H1 (cell line): ENCODE data around the gene DPYSL3. TPM values are rescaled to one million over a fixed set of nuclear protein-coding genes. Genes with fewer than 3 reads are reported as not detected.

ENCODE experiments used
- CTCF ChIA-PET: fragments of 300-600 bp; sonication (Branson Sonifier 250); formaldehyde crosslinking; loops from one replicate; lab custom pipeline; 2021; ENCODE audit not compliant: partially characterized antibody; lab: Charles Lee
- POLR2A ChIA-PET: fragments of 300-600 bp; sonication (Branson Sonifier 250); formaldehyde crosslinking; loops from one replicate; lab custom pipeline; 2021; ENCODE audit warnings: inconsistent platforms; ENCODE audit not compliant: partially characterized antibody; lab: Charles Lee
- DNase-seq, 2 experiments: peaks; one replicate each; pipeline versions ENCODE4 v3.0.0 to v3.0.0-alpha.2; 2010 to 2022; ENCODE audit warnings: low spot score in 2 of 2, low read depth in 1 of 2, mixed read lengths in 1 of 2
- FAIRE-seq: peaks from 2 replicates; lab custom pipeline; 2011; peaks lifted over from hg19 to GRCh38; lab: Jason Lieb, UNC
- H2AFZ ChIP-seq: 2 replicates; pipeline ENCODE4 v1.8.1; 2012; ENCODE audit warnings: low read length, inconsistent platforms
- H2AK5ac ChIP-seq: 2 replicates; pipeline ENCODE4 v1.6.1; 2013; ENCODE audit warnings: low read depth, low read length
- H2BK120ac ChIP-seq: replicated peaks from 2 replicates; pipeline ENCODE3; 2013; ENCODE audit warnings: low read depth, low read length, inconsistent platforms
- H2BK12ac ChIP-seq: 2 replicates; pipeline ENCODE4 v1.6.1; 2013; ENCODE audit warnings: low read depth, low read length
- H2BK15ac ChIP-seq: 2 replicates; pipeline ENCODE4 v1.6.1; 2013; ENCODE audit warnings: low read length
- H2BK20ac ChIP-seq: 2 replicates; pipeline ENCODE4 v1.6.1; 2013; ENCODE audit warnings: low read length
- H2BK5ac ChIP-seq: 2 replicates; pipeline ENCODE4 v1.6.1; 2013; ENCODE audit warnings: low read depth, low read length
- H3K14ac ChIP-seq: 2 replicates; pipeline ENCODE4 v1.6.1; 2013; ENCODE audit warnings: inconsistent platforms; ENCODE audit not compliant: insufficient read length
- H3K18ac ChIP-seq: 2 replicates; pipeline ENCODE4 v1.6.1; 2013; ENCODE audit warnings: low read length; ENCODE audit errors: extremely low read depth
- H3K23ac ChIP-seq: 2 replicates; pipeline ENCODE4 v1.6.1; 2013; ENCODE audit warnings: inconsistent platforms; ENCODE audit not compliant: insufficient read length
- H3K23me2 ChIP-seq: 2 replicates; pipeline ENCODE4 v1.6.1; 2013; ENCODE audit warnings: low read depth, low read length
- H3K27ac ChIP-seq: 2 replicates; pipeline ENCODE4 v1.6.1; 2011; ENCODE audit warnings: low read depth, low read length, inconsistent platforms
- H3K27me3 ChIP-seq, 4 experiments: replicated peaks in 1 of 4; 1 replicate in 1 of 4; 2 replicates in 3 of 4; pipeline versions ENCODE4 v1.6.1 to v1.8.1; 2011 to 2013; ENCODE audit warnings: low read length in 3 of 4, mild to moderate bottlenecking in 3 of 4, inconsistent platforms in 2 of 4, mixed read lengths in 2 of 4, moderate library complexity in 1 of 4; ENCODE audit not compliant: control insufficient read depth in 3 of 4, insufficient read depth in 3 of 4; ENCODE audit errors: extremely low read depth in 1 of 4
- H3K36me3 ChIP-seq, 4 experiments: 2 replicates each; pipeline versions ENCODE4 v1.6.1 to v1.8.1; 2011 to 2013; ENCODE audit warnings: mild to moderate bottlenecking in 4 of 4, low read length in 3 of 4, moderate library complexity in 2 of 4, control low read depth in 1 of 4, inconsistent platforms in 1 of 4; ENCODE audit not compliant: insufficient read depth in 4 of 4, control insufficient read depth in 2 of 4
- H3K4ac ChIP-seq: replicated peaks from 2 replicates; pipeline ENCODE3; 2013; ENCODE audit warnings: low read length, low read depth, mixed read lengths, inconsistent platforms; ENCODE audit not compliant: insufficient read length
- H3K4me1 ChIP-seq, 4 experiments: replicated peaks in 1 of 4; 1 replicate in 1 of 4; 2 replicates in 3 of 4; pipeline versions ENCODE4 v1.6.1 to v1.8.1; 2011 to 2013; ENCODE audit warnings: low read length in 3 of 4, inconsistent platforms in 2 of 4, mixed read lengths in 1 of 4; ENCODE audit not compliant: insufficient read depth in 4 of 4, control insufficient read depth in 3 of 4
- H3K4me2 ChIP-seq, 2 experiments: 2 replicates each; pipeline versions ENCODE4 v1.6.1 to v1.8.1; 2011 to 2013; ENCODE audit warnings: low read depth in 2 of 2, low read length in 2 of 2, control low read depth in 1 of 2, inconsistent platforms in 1 of 2, mild to moderate bottlenecking in 1 of 2; ENCODE audit not compliant: insufficient read depth in 1 of 2
- H3K4me3 ChIP-seq, 4 experiments: fragments of 200-600, 300-600 bp in 1 of 4; sonication (generic), shearing (Covaris generic), sonication (Bioruptor Twin) in 1 of 4; 2 replicates each; pipeline versions ENCODE4 v1.5.1 to v1.8.1; 2011 to 2016; ENCODE audit warnings: low read length in 4 of 4, low read depth in 3 of 4, control low read depth in 2 of 4, inconsistent platforms in 2 of 4, mild to moderate bottlenecking in 2 of 4, mixed read lengths in 1 of 4, moderate library complexity in 1 of 4; ENCODE audit not compliant: insufficient read depth in 2 of 4; ENCODE audit errors: extremely low read depth in 1 of 4
- H3K56ac ChIP-seq: replicated peaks from 2 replicates; pipeline ENCODE3; 2013; ENCODE audit warnings: low read depth, mild to moderate bottlenecking, mixed read lengths, low read length, inconsistent platforms; ENCODE audit not compliant: insufficient read length
- H3K79me1 ChIP-seq: 2 replicates; pipeline ENCODE4 v1.6.1; 2013; ENCODE audit warnings: low read depth, low read length, control low read depth
- H3K79me2 ChIP-seq, 2 experiments: 2 replicates each; pipeline versions ENCODE4 v1.6.1 to v1.8.1; 2012 to 2013; ENCODE audit warnings: low read length in 2 of 2, mild to moderate bottlenecking in 2 of 2, inconsistent platforms in 1 of 2; ENCODE audit not compliant: insufficient read depth in 2 of 2, control insufficient read depth in 1 of 2
- H3K9ac ChIP-seq, 4 experiments: replicated peaks in 1 of 4; 1 replicate in 1 of 4; 2 replicates in 3 of 4; pipeline versions ENCODE4 v1.6.1 to v1.8.1; 2011 to 2013; ENCODE audit warnings: low read depth in 3 of 4, low read length in 3 of 4, control low read depth in 2 of 4, mild to moderate bottlenecking in 2 of 4, moderate library complexity in 2 of 4, inconsistent platforms in 1 of 4; ENCODE audit errors: extremely low read depth in 1 of 4
- H3K9me3 ChIP-seq, 2 experiments: 2 replicates each; pipeline versions ENCODE4 v1.6.1 to v1.8.1; 2012 to 2013; ENCODE audit warnings: mild to moderate bottlenecking in 2 of 2, moderate library complexity in 2 of 2, control low read depth in 1 of 2, inconsistent platforms in 1 of 2, low read depth in 1 of 2, low read length in 1 of 2, mixed read lengths in 1 of 2; ENCODE audit not compliant: insufficient read depth in 2 of 2
- H4K20me1 ChIP-seq, 2 experiments: replicated peaks in 1 of 2; 2 replicates each; pipeline versions ENCODE3 to v1.8.1; 2011 to 2013; ENCODE audit warnings: inconsistent platforms in 2 of 2, low read length in 2 of 2, mild to moderate bottlenecking in 1 of 2; ENCODE audit not compliant: insufficient read depth in 2 of 2, control insufficient read depth in 1 of 2
- H4K5ac ChIP-seq: 2 replicates; pipeline ENCODE4 v1.6.1; 2013; ENCODE audit warnings: low read length, low read depth, mixed read lengths, inconsistent platforms; ENCODE audit not compliant: insufficient read length
- H4K8ac ChIP-seq: 2 replicates; pipeline ENCODE4 v1.8.0; 2013; ENCODE audit warnings: mild to moderate bottlenecking, moderate library complexity, low read length, inconsistent platforms; ENCODE audit not compliant: insufficient read depth; ENCODE audit errors: extremely low read depth
- H4K91ac ChIP-seq: replicated peaks from 2 replicates; pipeline ENCODE3; 2013; ENCODE audit warnings: low read length, mixed read lengths, inconsistent platforms; ENCODE audit not compliant: insufficient read length
- RFX5 ChIP-seq: IDR thresholded peaks from 2 replicates; pipeline ENCODE4 v1.6.1; 2011; ENCODE audit warnings: low read depth, low read length, improper control_type of control experiment, borderline replicate concordance
- YY1 ChIP-seq: IDR thresholded peaks from 2 replicates; pipeline ENCODE4 v1.6.1; 2011; ENCODE audit warnings: low read depth, mild to moderate bottlenecking, low read length
- polyA plus RNA-seq, 7 experiments: library from polyadenylated mRNA; depleted of rRNA in 3 of 7; stranded (reverse) in 5 of 7; unstranded in 2 of 7; fragments of >200 nt in 5 of 7; fragments of 200-250 nt in 2 of 7; gene quantifications; 1 replicate in 5 of 7; 2 replicates in 1 of 7; 4 replicates in 1 of 7; pipeline versions ENCODE4 v1.2.1 to v1.2.3, GENCODE V29; 2011 to 2013; ENCODE audit warnings: missing spikeins in 2 of 7, mixed read lengths in 2 of 7
- total RNA-seq: library from RNA; stranded (reverse); fragmentation: NEBNext Ultra II Directional; extraction: Animal tissue kit (Norgen Biotek cat#: 25700); gene quantifications from 2 replicates; pipeline ENCODE4 v1.2.1, GENCODE V29; 2021

Gene DPYSL3
- total and polyA plus RNA-seq, 2 of the 8 experiments (the other 6 are each of a cell fraction or from before 2014, with no cell fraction given): 268 to 387 TPM

- no peak overlapping the region for H3K56ac ChIP-seq
- TF ChIP-seq RFX5: no peak
- TF ChIP-seq YY1: no peak
- no peak overlapping the region for H2BK20ac ChIP-seq
- peaks cover 6 to 9% of the 10 kb centered on the region in 2 experiments for H4K20me1 ChIP-seq
- H2BK5ac ChIP-seq: no peak overlapping the region
- no peak overlapping the region for H3K4me2 ChIP-seq
- H2AK5ac ChIP-seq: no peak overlapping the region
- H3K36me3 ChIP-seq: peaks cover 67 to 95% (median 84%) of the 10 kb centered on the region in 4 experiments
- DNase-seq (no peak), FAIRE-seq (no peak)
- H3K27me3 ChIP-seq: no peaks in the 10 kb centered on the region
- POLR2A ChIA-PET: no interaction called here
- no peaks in the 10 kb centered on the region; a peak in 1 of 4 replicates for H3K79me2 ChIP-seq
- no peaks in the 10 kb centered on the region for H3K79me1 ChIP-seq
- H3K9ac ChIP-seq: no peak overlapping the region
- no peak overlapping the region for H3K18ac ChIP-seq
- no peak overlapping the region for H3K27ac ChIP-seq
- no peaks in the 10 kb centered on the region for H3K23me2 ChIP-seq
- no peak overlapping the region for H2AFZ ChIP-seq
- H3K14ac ChIP-seq: no peak overlapping the region
- H3K9me3 ChIP-seq: no peaks in the 10 kb centered on the region
- no peak overlapping the region for H3K23ac ChIP-seq
- no peak overlapping the region for H3K4ac ChIP-seq
- no peaks in the 10 kb centered on the region for H3K4me1 ChIP-seq
- H3K4me3 ChIP-seq: no peak overlapping the region
- no peak overlapping the region for H2BK120ac ChIP-seq
- CTCF ChIA-PET: interaction anchor here (0.7 to 1.4 kb wide), 7 partner anchors 9 to 182 kb away, joined by 3 to 8 read pairs (median 3); no protein-coding TSS in a partner anchor
- no peak overlapping the region for H2BK15ac ChIP-seq
- H4K5ac ChIP-seq: no peak overlapping the region
- H4K8ac ChIP-seq: no peak overlapping the region
- no peak overlapping the region for H4K91ac ChIP-seq
- H2BK12ac ChIP-seq: no peak overlapping the region
These were observed 109.0 kb downstream of the DPYSL3 start for GRCh38 chr5:147400881-147401280.
